AG10803 (cell line): ENCODE measurements around the gene PEG3.

Experiments used
- DNase-seq: peaks from one replicate; pipeline ENCODE4 v3.0.0; 2010; ENCODE audit warnings: low read depth
- H3K4me3 ChIP-seq: 2 replicates; pipeline ENCODE4 v1.5.1; 2011; ENCODE audit warnings: mild to moderate bottlenecking, low read length, control low read depth
- CTCF ChIP-seq: conservative IDR thresholded peaks from 2 replicates; pipeline ENCODE4 v1.5.1; 2011; ENCODE audit warnings: mild to moderate bottlenecking, low read length, control low read depth, inconsistent platforms

Gene PEG3

GRCh38 chr19:56822755-56823154, 17.8 kb downstream of the PEG3 start:
- no peak for DNase-seq
- no peak overlapping the region for H3K4me3 ChIP-seq
- TF ChIP-seq CTCF = no peak

GRCh38 chr19:56821675-56822074, 18.9 kb downstream of the PEG3 start:
- H3K4me3 ChIP-seq = no peak overlapping the region
- DNase-seq = no peak
- TF ChIP-seq CTCF = no peak

- no peak overlapping the region for H3K4me3 ChIP-seq
- TF ChIP-seq CTCF = no peak
- DNase-seq = no peak
Observed at GRCh38 chr19:56821209-56821608, 19.3 kb downstream of the PEG3 start.

- H3K4me3 ChIP-seq = no peak overlapping the region
- TF ChIP-seq CTCF = no peak
- no peak for DNase-seq
Observed at GRCh38 chr19:56819166-56819565, 21.4 kb downstream of the PEG3 start.

GRCh38 chr19:56814656-56815055, 25.9 kb downstream of the PEG3 start:
- no peak for DNase-seq
- H3K4me3 ChIP-seq = no peak overlapping the region
- no peak for TF ChIP-seq CTCF

GRCh38 chr19:56813531-56813930, 27.0 kb downstream of the PEG3 start:
- TF ChIP-seq CTCF = no peak
- no peak overlapping the region for H3K4me3 ChIP-seq
- no peak for DNase-seq

- no peak for DNase-seq
- no peak for TF ChIP-seq CTCF
- no peak overlapping the region for H3K4me3 ChIP-seq
Observed at GRCh38 chr19:56811480-56811879, 29.0 kb downstream of the PEG3 start.
